HG02610 (cell line): ENCODE data around the gene CADPS2.
"Not testable (repeated sequence)": the region's sequence is repeated elsewhere in the genome, so short reads cannot be mapped to it uniquely, and the experiment has no call there.

Experiments
- ATAC-seq: cut with Tn5 transposase; IDR thresholded peaks from one replicate; pipeline ENCODE4 v1.9.1; 2021; ENCODE audit warnings: mild to moderate bottlenecking, moderate library complexity; ENCODE audit not compliant: unreplicated experiment

The CADPS2 gene

GRCh38 chr7:122677149-122677548, 209.1 kb downstream of the CADPS2 start:
- no peak for ATAC-seq

- ATAC-seq = no peak
Measured at GRCh38 chr7:122676466-122676865, 209.8 kb downstream of the CADPS2 start.

GRCh38 chr7:122675621-122676020, 210.6 kb downstream of the CADPS2 start:
- ATAC-seq = no peak

- no peak for ATAC-seq
Measured at GRCh38 chr7:122675011-122675410, 211.2 kb downstream of the CADPS2 start.

- ATAC-seq = no peak
Measured at GRCh38 chr7:122674502-122674901, 211.8 kb downstream of the CADPS2 start.

GRCh38 chr7:122673951-122674350, 212.3 kb downstream of the CADPS2 start:
- no peak for ATAC-seq

- no peak for ATAC-seq
Measured at GRCh38 chr7:122672536-122672935, 213.7 kb downstream of the CADPS2 start.

GRCh38 chr7:122663733-122664132, 222.5 kb downstream of the CADPS2 start:
- no peak for ATAC-seq

- no peak for ATAC-seq
Measured at GRCh38 chr7:122658856-122659255, 227.4 kb downstream of the CADPS2 start.

- no peak for ATAC-seq
Measured at GRCh38 chr7:122653685-122654084, 232.6 kb downstream of the CADPS2 start.

- ATAC-seq = no peak
Measured at GRCh38 chr7:122652876-122653275, 233.4 kb downstream of the CADPS2 start.

GRCh38 chr7:122651451-122651850, 234.8 kb downstream of the CADPS2 start:
- ATAC-seq = no peak

- ATAC-seq = no peak
Measured at GRCh38 chr7:122643250-122643649, 243.0 kb downstream of the CADPS2 start.

GRCh38 chr7:122638459-122638858, 247.8 kb downstream of the CADPS2 start:
- no peak for ATAC-seq

- ATAC-seq = no peak
Measured at GRCh38 chr7:122637784-122638183, 248.5 kb downstream of the CADPS2 start.

- not testable (repeated sequence) for ATAC-seq
Measured at GRCh38 chr7:122635481-122635880, 250.8 kb downstream of the CADPS2 start.

GRCh38 chr7:122633472-122633871, 252.8 kb downstream of the CADPS2 start:
- no peak for ATAC-seq

- no peak for ATAC-seq
Measured at GRCh38 chr7:122632238-122632637, 254.0 kb downstream of the CADPS2 start.

- ATAC-seq = no peak
Measured at GRCh38 chr7:122629412-122629953, 256.8 kb downstream of the CADPS2 start.

GRCh38 chr7:122628651-122629411, 257.4 kb downstream of the CADPS2 start:
- ATAC-seq = no peak

GRCh38 chr7:122626785-122627184, 259.5 kb downstream of the CADPS2 start:
- ATAC-seq = no peak

GRCh38 chr7:122622682-122623081, 263.6 kb downstream of the CADPS2 start:
- ATAC-seq = no peak

- ATAC-seq = no peak
Measured at GRCh38 chr7:122619664-122620063, 266.6 kb downstream of the CADPS2 start.
